Omental fat pad (tissue), 4 donors: ENCODE measurements around the gene CCSAP. TPM values are rescaled to one million over a fixed set of nuclear protein-coding genes. Genes with fewer than 3 reads are reported as not detected.

ENCODE experiments used
- ATAC-seq: fragments of 150-250 bp; one replicate; pipeline ENCODE4 v1.9.1; 2016; ENCODE audit warnings: mild to moderate bottlenecking, moderate library complexity; ENCODE audit not compliant: low FRiP score
- DNase-seq: peaks from one replicate; pipeline ENCODE4 v3.0.0-alpha.2; 2019; ENCODE audit warnings: low spot score
- CTCF ChIP-seq, 3 donors: fragments of 450-650 bp; IDR thresholded peaks; one replicate each; pipeline ENCODE4 v1.5.1; 2016 to 2017; ENCODE audit warnings: antibody characterized with exemption in 3 of 3, mild to moderate bottlenecking in 3 of 3, moderate library complexity in 2 of 3
- small RNA-seq: library from RNA; depleted of rRNA; stranded (forward); fragments of <200 nt; gene quantifications from one replicate; pipeline ENCODE3, GENCODE V24; 2016
- total RNA-seq, 4 donors: library from RNA; depleted of rRNA; stranded (reverse); fragments of >200 nt; gene quantifications; one replicate each; pipeline ENCODE4 v1.1.0, GENCODE V29; 2016

Gene CCSAP
- total RNA-seq, 4 donors from 2014 or later: 2.5 to 6.0 (median 4.4) TPM

DNA sequence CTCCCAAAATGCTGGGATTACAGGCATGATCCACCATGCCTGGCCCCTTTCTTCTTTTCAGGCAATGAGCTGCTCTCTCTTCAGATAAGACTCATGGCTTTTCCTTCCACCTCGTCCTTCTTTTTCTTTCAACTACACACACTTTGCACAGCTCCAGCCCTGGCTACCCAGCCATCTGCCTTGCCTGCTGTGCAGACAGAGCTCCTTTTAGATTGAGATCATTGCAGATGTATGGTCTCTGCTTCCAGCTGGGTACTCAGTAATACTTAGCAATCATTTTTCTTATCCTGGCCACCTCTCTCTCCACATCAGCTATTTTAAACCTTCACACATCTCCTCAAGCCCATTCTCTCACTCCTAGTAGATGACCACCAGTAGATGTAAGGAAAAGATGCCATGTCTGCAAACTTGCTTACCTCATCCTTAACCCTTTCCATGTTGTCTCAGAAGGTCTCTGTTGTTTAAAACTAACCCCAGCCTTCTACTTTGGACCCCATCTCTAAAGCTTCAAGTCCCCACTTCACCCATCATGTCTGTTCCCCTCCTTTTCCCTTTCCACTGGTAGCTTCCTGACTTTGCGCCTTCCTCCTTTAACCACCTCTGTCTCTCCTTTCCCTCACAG lies 64.6 kb downstream of the CCSAP start:
- DNase-seq (no peak), ATAC-seq (no peak)
- no peak for TF ChIP-seq CTCF (IDR thresholded peaks at IDR 0.05)

DNA sequence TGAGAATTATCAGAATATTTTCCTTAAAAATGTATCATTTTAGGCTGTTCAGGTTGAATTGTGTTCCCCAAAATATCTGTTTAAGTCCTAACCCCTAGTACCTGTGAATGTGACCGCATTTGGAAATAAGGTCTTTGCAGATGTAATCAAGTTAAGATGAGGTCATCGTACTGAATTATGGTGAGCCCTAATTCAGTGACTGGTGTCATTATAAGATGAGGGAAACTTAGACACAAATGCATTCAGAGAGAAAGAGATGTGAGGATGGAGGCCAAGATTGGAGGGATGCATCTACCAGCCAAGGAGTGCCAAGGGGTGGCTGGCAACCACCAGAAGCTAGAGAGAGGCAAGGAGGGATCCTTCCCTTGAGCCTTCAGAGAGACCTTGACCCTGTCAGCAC lies 67.8 kb downstream of the CCSAP start:
- TF ChIP-seq CTCF (IDR thresholded peaks at IDR 0.05): no peak
- DNase-seq: no peak
- ATAC-seq: no peak

GRCh38 chr1:229273507-229274232 lies 69.2 kb downstream of the CCSAP start:
- no peak for DNase-seq
- ATAC-seq: no peak

GRCh38 chr1:229272164-229273158 lies 70.4 kb downstream of the CCSAP start:
- ATAC-seq (no peak), DNase-seq (no peak)
- no peak for TF ChIP-seq CTCF (IDR thresholded peaks at IDR 0.05)

More at GRCh38 chr1:229273507-229274232, 69.2 kb downstream of the CCSAP start:
- TF ChIP-seq CTCF (IDR thresholded peaks at IDR 0.05): no peak

GRCh38 chr1:229271448-229272159 lies 71.2 kb downstream of the CCSAP start:
- TF ChIP-seq CTCF (IDR thresholded peaks at IDR 0.05): no peak
- ATAC-seq (peak; percentile 61), DNase-seq (no peak)

Small RNA genes lying within 50 kb of the gene (small RNA-seq; reads per million reads assigned to genes)
- gene RNU6-180P: not detected

Other genes starting within 250 kb of the CCSAP start
- 10 to 100 TPM; 20.5 to 30.9 (median 30.0) TPM for gene RAB4A, start 71.9 kb downstream of the CCSAP start, total RNA-seq
- gene ACTA1, start 91.0 kb upstream of the CCSAP start, total RNA-seq: under 1 TPM in 1 of 4 donors, not detected in 3; 0.56 TPM
- gene NUP133, start 165.3 kb upstream of the CCSAP start, total RNA-seq: 10 to 100 TPM; 18.6 to 40.5 (median 24.6) TPM
- gene ABCB10, start 215.7 kb upstream of the CCSAP start, total RNA-seq: 10 to 100 TPM; 10.1 to 17.8 (median 14.3) TPM